IPS DF 19.7 (cell line): ENCODE measurements around the gene ELF5.

ENCODE experiments used
- DNase-seq: peaks from one replicate; pipeline ENCODE4 v3.0.0-alpha.2; 2013; ENCODE audit warnings: low read depth, low spot score

ELF5 gene

DNA sequence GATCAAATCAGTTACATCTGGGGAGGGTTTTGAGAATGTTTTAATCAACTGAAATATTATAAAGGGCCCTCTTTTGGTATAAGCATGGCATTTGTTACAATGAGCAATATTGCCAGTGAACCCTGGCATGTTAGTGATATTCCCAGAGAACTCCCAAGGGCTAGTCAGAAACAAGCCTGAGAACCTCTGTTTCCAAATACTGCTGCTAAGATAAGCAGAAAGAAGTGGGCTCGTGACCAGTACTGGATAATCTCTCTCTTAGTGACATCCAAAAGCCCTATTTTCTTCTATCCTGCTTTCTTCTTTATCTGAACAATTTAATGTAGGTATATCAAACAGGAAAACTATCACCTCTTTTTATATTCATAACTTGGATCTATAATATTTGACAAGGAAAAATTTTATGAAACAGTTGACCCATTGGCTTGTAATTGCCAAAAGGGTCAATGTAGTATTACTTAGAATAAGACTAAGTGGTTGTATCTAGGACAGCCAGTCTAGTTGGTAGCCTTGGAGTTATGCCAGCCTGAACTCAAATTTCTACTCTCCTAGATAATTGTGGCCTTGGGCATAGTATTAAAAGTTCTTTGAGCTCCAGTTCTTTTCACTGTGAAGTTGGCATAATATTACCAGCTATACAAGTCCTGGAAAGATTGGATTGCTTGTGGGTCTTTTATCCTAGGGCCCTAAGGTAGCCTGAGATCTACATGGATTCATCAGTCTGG lies 59.1 kb downstream of the ELF5 start:
- DNase-seq, result no peak

GRCh38 chr11:34451053-34451452 lies 62.5 kb downstream of the ELF5 start:
- DNase-seq, result no peak

- no peak for DNase-seq
These were observed 64.6 kb downstream of the ELF5 start for GRCh38 chr11:34449013-34449412.

DNA sequence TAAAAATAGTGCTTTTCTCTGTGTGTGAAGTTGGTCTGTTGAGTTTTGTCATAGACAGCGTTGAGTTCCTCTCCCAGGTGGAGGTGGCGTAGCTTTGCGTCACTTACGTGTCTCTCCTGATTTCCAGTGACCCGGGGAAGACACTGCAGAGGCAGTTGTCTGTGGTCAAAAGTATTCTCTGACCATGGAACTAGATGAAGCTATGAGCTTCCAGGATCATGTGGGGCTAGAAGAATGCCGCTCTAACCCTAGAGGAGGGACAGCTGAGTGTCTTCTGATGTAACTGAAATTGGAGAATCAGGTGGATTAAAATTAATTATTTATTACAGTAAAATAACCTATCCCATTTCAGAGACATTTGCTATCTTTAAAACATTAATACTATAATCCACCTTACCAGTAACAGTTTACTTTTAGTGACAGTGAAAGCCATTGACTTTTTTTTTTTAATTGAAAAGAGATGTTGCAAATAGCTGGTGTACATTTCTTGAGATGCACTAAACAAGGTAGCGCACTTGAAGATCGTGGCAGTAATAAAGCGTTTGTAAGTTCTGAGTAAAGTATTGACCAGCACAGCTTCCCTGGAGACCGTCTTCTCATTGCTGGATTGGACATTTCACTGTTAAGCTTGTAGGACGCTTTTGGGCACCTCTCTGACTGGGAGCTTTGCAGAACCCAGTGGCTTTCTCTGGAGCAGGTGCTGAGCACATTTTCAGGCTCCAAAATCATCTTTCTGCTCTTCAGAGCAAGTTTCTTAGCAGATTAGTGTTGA lies 65.2 kb downstream of the ELF5 start:
- DNase-seq, result no peak

DNA sequence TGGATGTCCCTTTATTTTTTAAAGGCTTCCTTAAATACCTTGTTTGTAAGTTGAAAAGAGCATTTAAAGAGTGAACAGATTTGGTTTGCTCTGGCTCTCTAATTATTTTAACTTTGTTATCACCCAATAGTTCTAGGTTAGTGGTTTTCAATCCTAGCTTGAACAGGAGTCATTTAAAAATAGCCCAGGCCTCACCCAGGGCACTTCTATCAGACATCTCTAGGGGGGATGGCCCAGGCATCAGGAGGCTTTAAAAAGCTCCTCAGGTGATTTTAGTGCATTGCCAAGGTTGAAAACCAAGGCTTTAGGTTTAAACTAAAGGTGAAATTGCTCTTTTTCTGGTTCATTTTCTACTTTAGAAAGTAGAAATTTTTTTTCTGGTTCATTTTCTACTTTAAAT lies 66.5 kb downstream of the ELF5 start:
- no peak for DNase-seq

- DNase-seq, result no peak
These were observed 67.2 kb downstream of the ELF5 start for GRCh38 chr11:34446386-34446785.

- no peak for DNase-seq
These were observed 67.6 kb downstream of the ELF5 start for GRCh38 chr11:34445956-34446355.

GRCh38 chr11:34444428-34444827 lies 69.2 kb downstream of the ELF5 start:
- no peak for DNase-seq

- no peak for DNase-seq
These were observed 70.5 kb downstream of the ELF5 start for GRCh38 chr11:34443136-34443535.

- no peak for DNase-seq
These were observed 71.8 kb downstream of the ELF5 start for GRCh38 chr11:34441814-34442213.

DNA sequence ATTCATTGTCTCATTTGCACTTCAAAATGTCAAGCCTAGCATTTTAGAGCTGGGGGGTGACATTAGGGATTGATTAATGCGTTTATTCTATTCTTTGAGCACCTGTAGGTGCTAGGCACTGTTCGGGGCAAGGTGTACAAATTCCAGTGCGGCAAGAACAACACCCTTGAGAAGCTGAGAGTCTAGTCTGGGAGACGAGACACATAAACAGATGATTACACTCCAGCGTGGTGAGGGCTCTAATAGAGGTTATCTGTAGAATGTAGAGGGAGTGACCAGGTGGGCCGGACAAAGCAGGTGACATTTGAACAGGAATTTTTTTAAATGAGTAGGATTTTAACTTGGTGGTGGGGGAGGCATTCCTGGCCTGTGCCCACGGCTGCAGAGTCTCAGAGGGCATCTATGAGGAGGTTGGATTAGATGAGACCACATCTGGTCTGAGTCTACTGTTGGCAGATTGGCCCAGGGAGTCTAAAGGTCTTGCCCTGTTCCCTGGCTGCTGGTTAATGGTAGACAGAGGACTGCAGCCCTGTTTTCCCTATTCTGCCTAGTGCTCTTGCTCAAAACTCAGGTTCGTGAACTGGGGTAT lies 73.9 kb downstream of the ELF5 start:
- no peak for DNase-seq

DNA sequence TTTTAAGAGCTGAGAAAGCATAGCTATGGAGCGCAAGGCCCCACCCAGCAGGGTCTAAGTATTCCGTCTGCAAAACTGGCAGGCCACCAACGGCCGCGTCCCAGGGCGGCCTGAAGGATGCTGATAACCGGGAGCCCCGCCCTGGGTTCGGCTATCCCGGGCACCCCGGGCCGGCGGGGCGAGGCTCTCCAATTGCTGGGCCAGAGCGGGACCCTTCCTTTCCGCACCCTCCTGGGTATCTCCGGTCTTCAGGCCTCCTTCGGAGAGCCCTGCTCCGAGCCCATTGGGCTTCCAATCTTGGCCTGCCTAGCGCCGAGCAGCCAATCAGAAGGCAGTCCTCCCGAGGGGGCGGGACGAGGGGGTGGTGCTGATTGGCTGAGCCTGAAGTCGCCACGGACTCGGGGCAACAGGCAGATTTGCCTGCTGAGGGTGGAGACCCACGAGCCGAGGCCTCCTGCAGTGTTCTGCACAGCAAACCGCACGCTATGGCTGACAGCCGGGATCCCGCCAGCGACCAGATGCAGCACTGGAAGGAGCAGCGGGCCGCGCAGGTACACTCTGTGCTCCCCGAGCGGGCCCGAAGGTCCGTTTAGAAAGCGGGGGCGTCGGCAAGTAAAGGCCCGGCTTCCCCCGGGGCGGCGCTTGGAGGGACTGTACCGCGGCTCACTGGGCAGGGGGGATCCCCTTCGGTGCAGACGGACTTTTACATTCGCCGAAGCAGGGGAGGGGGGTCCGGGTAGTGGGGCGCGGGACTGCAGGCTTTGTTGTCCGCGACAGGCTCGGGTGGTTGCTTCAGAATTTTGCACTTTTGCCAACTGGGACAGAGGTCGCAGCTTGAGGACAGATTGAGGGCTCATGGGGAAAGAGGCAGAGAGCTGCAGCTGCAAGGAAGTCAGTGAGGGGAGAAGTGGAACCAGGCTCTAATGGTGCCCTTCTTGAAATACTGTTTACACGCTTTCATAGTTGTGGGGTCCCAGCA lies 74.8 kb downstream of the ELF5 start, which contains the start of gene CAT:
Gene CAT (plus strand): TSS at position 406 of the 979 bp plus-strand sequence. CDS start 80 bp downstream, at position 486.
- peak; percentile 78 for DNase-seq

GRCh38 chr11:34437224-34438125 lies 76.1 kb downstream of the ELF5 start:
- DNase-seq, result no peak

GRCh38 chr11:34433899-34434298 lies 79.7 kb downstream of the ELF5 start:
- DNase-seq, result no peak

GRCh38 chr11:34432822-34433221 lies 80.8 kb downstream of the ELF5 start:
- no peak for DNase-seq

- DNase-seq, result no peak
These were observed 81.6 kb downstream of the ELF5 start for GRCh38 chr11:34431979-34432378.
